SK-N-MC (cell line): ENCODE measurements around the gene SIMC1.
"Not testable (repeated sequence)": the region's sequence is repeated elsewhere in the genome, so short reads cannot be mapped to it uniquely, and the experiment has no call there.

Experiments used
- EZH2 ChIP-seq: fragments of 200-600 bp; sonication (generic); IDR thresholded peaks from one replicate; pipeline ENCODE4 v1.6.1; 2017; ENCODE audit warnings: antibody characterized with exemption
- FOXP2 ChIP-seq: optimal IDR thresholded peaks from 2 replicates; pipeline ENCODE3; 2011; ENCODE audit warnings: mild to moderate bottlenecking, moderate library complexity; ENCODE audit not compliant: insufficient read depth; ENCODE audit errors: extremely low read length, control extremely low read depth
- POLR2AphosphoS5 ChIP-seq: IDR thresholded peaks from 2 replicates; pipeline ENCODE4 v1.6.1; 2012; ENCODE audit warnings: mild to moderate bottlenecking, low read depth, low read length, borderline replicate concordance

DNA sequence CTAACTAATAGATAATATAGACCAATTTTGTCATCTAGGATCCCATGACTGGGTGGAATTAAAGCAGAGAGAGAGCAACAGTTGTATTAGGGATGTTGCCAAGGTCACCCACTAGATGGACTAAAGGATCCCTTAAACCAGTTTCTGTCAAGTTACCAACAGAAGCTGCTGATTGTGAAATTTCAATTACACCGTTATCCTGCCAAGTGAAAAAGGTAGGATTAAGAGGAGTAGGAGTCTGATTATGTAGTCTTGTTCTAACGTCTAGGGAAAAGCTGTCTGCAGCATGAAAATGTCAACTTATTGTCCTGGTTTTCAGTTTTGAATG is 15.8 kb downstream of the SIMC1 start:
- not testable (repeated sequence) for TF ChIP-seq POLR2AphosphoS5, EZH2, FOXP2
